NCI-H2029 treated with DMSO at 0.1 percent for 48 hours (cell line): ENCODE data around the gene WNT1.

Experiments used
- DNase-seq: peaks from one replicate; lab custom pipeline; 2025; lab: John Stamatoyannopoulos, UW

The WNT1 gene

DNA sequence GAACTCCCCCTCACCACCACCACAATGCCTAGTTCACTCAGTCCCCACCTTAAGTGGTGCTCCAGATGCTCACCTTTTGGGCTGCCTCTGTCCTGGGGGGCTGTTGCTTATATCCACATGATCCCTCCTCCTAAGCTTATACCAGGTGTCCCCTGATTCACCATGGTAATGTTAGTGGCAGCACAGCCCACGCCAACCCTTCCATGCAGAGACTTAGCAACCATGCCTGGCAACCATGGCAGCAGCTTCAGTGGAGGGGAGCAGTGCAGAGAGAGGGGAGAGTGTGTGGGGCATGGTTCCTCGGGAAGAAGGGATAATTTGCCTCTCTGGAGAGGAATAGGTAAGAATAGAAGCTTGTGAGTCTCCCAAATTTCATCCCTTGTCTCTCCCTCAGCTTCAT lies 22.2 kb downstream of the WNT1 start:
- DNase-seq = no peak

GRCh38 chr12:49008943-49009342 lies 30.8 kb downstream of the WNT1 start:
- DNase-seq = no peak

DNA sequence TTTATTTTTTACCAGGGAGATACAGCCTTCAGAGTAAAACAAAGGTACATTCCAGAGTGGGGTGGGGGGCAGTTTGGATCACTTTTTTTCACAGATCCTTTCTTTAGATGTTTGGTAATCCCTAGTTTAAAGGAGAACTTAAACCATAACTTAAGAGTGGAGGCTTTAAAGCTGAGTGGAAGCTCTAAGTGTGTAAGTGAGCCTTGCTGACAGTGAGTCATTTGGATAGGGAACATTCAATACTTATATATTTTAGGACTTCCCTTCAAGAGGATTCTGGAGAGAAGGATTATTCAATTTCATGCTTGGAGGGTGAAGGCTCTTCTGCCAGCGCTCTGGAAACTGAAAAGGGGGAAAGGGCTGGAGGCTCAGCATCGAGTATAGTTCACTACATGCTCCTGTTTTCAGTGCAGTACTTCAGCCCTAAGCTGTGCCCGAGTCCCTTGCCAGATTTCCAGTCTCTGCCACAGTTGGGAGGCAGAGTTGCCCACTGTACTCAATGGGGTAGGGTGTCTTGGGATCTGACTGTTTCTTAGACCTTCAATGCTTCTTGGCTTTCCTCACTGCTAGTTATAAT lies 32.1 kb downstream of the WNT1 start:
- DNase-seq = no peak

GRCh38 chr12:49012739-49013138 lies 34.6 kb downstream of the WNT1 start:
- no peak for DNase-seq

DNA sequence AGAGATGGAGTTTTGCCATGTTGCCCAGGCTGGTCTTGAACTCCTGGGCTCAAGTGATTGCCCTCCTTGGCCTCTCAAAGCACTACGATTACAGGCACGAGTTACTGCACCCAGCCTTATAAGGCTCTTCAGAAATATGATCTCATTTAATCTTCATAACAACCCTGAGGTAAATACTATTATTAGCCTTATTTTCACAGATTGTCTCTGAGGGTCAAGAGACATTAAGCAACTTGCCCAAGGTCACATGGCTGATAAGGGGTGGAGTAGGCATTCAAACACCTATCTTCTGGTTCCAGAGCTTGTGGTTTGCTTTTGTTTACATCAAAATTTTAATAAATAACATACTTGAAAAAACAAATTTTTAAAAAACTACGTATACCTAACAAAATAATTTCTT lies 35.3 kb downstream of the WNT1 start:
- DNase-seq = no peak

- no peak for DNase-seq
Measured at GRCh38 chr12:49014547-49014946, 36.4 kb downstream of the WNT1 start.

DNA sequence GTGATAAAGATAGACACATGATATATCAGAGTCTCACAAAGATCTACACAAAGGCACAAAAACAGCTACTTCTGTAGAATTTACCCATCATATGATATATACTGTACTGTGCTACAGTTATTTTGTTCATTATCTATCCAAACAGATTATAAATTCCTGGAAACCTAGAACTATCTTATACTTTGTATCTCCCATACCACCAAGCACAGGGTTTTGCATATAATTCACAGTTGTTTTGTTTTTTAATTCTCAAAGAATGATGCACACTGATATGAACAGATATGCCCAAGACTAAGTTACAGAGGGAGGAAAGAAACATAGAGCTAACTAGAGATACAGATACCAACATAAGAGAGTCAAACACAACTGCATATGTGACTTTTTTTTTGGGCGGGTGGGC lies 37.1 kb downstream of the WNT1 start:
- no peak for DNase-seq

GRCh38 chr12:49017891-49018260 lies 39.8 kb downstream of the WNT1 start:
- no peak for DNase-seq

GRCh38 chr12:49018261-49019119 lies 40.4 kb downstream of the WNT1 start, which contains the start of gene PRKAG1:
PRKAG1 (minus strand) TSS chr12:49018776; CDS start chr12:49018740, 36 bp downstream.
- peak; percentile 59 for DNase-seq

DNA sequence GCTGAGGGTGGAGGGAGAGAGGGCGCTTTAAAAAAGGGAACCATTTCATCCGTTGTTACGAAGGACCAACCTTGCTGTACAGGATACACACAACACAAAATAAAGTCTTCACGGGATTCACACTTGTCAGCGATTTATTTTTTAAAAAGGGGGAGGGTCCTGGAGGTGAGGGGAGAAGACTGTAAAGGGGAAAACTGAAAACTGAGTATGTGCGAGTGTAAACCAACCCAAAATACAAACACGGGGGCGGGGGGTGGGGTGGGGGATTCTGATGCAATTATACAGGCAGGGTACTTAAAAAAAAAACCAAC lies 41.0 kb downstream of the WNT1 start:
- DNase-seq = no peak

GRCh38 chr12:49019443-49020324 lies 41.6 kb downstream of the WNT1 start:
- DNase-seq = no peak

GRCh38 chr12:49020441-49020840 lies 42.3 kb downstream of the WNT1 start:
- no peak for DNase-seq

DNA sequence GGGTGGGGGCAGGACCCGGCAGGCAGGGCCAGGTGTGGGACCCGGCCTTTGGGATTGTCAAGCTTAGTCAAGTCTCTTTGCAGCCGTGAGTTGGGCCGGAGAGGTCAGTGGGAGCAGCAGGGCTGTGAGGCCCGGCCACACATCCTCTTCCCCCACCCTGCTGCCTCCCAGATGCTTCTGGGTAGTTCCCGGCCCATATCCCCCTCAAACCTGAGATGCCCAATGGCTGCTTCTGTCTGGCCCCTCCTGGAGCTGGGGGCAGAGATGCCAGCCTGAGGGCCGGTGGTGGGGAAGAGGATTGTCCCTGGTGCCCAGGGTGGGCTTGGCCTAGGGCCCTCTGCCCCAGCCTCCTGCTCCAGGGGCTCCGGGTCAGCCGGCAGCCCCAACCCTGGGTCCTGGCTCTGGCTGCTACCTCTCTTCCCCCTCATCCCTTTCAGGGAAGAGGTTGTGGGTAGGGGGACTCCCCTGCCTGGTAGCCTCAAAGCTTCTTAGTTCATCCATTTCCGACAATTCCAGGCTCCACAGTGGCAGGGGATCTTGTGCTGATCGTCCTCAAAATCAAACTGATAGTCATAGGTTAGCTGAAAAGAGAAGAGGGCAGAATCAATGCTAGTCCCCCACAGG lies 43.3 kb downstream of the WNT1 start:
- DNase-seq = no peak

- DNase-seq = no peak
Measured at GRCh38 chr12:49022558-49023178, 44.5 kb downstream of the WNT1 start.

GRCh38 chr12:49023812-49024211 lies 45.7 kb downstream of the WNT1 start:
- no peak for DNase-seq

GRCh38 chr12:49024543-49024942 lies 46.4 kb downstream of the WNT1 start:
- DNase-seq = no peak

DNA sequence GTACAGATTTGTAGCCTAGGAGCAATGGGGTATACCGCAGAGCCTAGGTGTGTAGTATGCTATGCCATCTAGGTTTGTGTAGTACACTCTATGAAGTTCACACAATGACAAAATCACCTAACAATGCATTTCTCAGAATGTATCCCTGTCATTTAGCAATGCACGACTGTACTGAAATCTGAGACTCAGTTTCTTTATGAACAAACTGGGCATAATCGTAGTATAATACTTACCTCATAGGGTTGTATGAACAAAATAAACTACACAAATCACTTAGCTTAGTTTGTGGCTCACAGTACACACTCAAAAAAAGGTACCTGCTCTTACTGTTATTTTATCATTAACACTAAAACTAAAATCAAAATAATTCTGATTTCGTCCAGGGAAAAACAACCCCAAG lies 47.3 kb downstream of the WNT1 start:
- DNase-seq = no peak

GRCh38 chr12:49026101-49026500 lies 48.0 kb downstream of the WNT1 start:
- no peak for DNase-seq

GRCh38 chr12:49026678-49027480 lies 48.8 kb downstream of the WNT1 start:
- no peak for DNase-seq

GRCh38 chr12:49027846-49028555 lies 49.9 kb downstream of the WNT1 start:
- DNase-seq = no peak
